DMS53 treated with DMSO at 0.1 percent for 48 hours (cell line): ENCODE measurements around the gene ATG7.
"Not testable (repeated sequence)": the region's sequence is repeated elsewhere in the genome, so short reads cannot be mapped to it uniquely, and the experiment has no call there.

ENCODE experiments used
- DNase-seq: peaks from one replicate; lab custom pipeline; 2025; ENCODE audit not compliant: unreplicated experiment; lab: John Stamatoyannopoulos, UW

ATG7 gene

DNA sequence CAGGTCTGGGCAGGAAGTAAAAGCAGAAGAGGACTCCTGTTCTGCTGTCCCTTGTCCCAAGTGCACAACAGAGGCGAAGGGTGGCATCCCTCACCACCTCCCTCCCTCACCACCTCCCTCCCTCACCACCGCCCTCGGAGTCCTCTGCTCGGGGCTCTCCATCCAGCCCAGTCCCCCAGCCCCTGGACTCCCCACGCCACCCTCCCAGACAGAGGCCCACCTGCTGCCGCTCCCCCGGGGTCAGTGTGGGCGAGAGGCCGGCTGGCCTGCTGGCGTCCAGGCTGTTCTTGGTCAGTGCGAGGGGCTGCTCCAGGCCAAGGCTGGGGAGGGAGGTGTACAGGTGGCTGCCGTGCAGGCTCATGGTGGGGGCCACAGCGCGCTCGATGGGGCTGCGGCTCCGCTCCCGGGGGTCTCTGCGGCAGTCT lies 292.4 kb downstream of the ATG7 start:
- no peak for DNase-seq

DNA sequence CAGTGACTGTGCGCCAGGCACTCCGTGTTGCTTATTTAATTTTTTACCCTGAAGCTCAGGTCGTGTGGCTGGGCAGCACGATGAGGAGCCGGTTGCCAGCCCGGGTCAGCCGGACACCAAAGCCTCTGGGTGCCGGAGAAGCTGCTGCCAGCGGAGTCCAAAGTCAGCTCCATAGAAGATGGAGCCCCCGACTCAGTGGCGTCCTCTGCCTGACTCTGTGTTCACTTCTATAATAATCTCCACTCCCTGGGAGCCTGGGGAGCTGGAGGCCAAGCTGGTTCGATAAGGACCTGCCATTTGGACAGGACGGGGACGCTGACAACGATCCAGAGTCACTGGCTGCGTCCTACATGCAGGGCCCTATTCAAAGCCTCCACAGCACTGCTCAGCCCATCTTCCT lies 292.9 kb downstream of the ATG7 start:
- DNase-seq, result no peak

- DNase-seq, result no peak
These were observed 293.3 kb downstream of the ATG7 start for GRCh38 chr3:11565492-11565891.

DNA sequence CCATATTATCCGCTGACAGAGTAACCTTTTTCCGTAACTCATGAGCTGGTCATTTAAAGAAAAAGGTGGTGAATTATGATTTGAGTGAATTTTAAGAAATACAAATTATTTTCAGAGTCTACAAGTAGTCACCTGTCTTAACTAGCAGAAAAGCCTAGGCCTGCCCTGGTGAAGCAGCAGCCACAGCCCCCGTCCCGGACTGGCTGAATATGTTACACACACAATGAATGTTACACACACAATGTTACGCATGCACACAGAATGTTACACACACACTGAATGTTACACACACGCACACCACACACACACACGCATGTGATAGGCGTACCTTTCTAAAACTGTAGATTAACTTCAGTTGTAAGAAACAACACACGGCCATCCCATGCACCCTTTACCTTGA lies 293.7 kb downstream of the ATG7 start:
- DNase-seq, result no peak

DNA sequence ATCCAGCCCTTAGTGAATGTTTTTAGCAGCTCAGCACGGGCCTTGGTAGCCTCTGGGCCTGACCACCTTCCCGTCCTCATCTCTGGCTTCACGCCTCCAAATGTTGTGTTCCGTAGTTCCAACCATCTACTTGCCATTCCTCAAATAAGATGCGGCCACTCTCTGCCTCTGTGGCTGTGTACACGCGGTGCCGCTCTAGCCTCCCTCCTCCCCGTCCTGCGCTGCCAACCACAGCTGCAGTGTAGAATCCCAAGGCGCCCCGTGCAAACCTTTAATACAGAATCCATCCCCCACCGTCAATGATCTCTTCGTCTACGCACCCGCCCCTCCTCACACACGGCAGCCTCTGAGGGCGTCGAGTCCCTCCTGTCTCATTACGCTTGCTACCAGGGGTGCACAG lies 294.3 kb downstream of the ATG7 start:
- no peak for DNase-seq

- no peak for DNase-seq
These were observed 294.7 kb downstream of the ATG7 start for GRCh38 chr3:11566916-11567315.

DNA sequence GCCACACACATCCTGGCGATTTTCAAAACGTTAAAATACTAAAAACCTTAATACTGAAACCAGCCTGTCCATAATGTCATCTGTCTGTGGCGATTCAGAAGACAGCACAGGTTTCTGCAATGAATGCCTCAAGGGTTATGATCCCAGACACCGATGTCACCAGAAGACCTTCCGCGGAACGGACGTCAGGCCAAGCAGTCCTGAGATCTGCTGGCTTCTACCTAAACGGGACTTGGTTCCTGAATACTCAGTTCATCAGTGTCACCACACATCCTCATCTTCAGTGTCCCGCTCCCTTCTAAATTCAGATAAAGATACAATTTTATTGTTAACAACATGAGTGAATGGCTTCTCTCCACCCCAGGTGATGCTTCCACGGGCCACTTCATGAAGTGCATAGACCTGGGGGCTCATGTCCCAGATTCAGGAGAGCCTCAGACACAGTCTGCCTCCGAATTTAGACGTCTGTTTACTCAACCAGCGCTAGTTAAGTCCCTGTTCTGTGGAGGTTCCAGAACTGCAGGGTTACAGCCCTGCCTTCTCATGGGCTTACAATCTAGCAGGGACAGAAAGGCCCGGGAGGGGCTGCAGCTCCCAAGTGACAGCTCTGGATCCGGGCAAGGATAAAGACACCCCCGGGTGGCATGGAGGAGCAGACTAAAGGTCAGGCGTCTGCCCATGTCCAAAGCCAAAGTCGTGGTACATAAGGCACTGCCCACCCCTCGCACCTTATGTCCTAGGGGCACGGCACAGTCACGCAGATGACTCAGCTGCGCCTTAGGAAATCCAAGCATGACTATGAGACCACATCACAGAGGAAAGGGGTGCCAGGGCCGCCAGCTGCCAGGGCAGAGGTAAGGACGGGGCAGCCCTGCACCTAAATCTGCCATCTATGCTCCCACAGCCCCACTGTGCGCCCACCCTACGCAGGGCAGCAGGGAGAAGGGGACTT lies 295.6 kb downstream of the ATG7 start:
- DNase-seq, result no peak

DNA sequence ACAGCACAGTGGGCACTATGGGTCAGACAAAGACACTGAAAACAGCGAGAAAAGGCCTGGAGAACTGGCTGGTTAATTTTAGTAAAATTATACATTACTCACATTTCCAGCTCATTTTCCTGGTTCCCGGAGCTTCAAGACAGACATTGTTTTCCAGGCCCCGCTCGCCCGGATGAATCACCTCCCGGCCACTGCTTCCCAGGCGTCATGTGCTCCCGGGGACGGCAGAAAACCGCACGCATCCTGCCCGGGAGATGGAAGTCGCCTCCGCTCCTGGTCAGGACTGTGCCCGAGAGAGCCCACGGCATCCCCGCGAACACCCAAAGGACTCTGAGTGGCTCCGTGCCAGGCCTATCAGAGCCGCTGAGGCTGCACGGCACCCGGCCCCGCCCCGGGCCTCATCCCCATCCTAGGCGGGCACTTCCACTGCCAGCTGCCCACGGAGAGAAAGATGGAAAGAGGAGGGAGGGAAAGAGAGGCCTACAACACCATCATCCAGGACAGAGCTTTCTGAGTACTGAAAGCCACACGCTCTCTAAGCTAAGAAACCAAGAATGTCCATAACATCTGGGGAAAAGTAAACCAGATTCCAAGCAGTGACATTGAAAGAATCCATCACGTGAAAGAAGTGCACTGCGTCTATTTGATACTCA lies 296.4 kb downstream of the ATG7 start:
- no peak for DNase-seq

- DNase-seq, result no peak
These were observed 297.1 kb downstream of the ATG7 start for GRCh38 chr3:11569156-11569741.

DNA sequence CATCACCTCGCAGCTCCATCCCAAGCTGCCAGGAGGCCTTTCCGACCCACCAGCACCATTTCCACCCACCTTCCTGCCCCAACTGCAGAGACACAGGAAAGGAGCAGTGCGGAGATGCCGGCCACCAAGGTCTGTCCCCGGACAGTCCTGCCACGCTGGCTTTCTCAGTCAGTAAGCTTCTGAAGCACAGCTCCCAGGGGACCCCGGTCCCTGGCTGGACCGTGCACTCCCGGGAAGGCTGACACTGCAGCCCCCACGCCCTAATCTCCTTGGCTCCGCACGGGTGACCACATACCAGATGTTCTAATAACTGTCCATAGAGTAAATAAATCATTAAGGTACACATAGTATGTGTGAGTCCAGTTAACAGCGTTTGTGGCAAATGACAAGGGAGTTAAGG lies 298.1 kb downstream of the ATG7 start:
- DNase-seq, result no peak

DNA sequence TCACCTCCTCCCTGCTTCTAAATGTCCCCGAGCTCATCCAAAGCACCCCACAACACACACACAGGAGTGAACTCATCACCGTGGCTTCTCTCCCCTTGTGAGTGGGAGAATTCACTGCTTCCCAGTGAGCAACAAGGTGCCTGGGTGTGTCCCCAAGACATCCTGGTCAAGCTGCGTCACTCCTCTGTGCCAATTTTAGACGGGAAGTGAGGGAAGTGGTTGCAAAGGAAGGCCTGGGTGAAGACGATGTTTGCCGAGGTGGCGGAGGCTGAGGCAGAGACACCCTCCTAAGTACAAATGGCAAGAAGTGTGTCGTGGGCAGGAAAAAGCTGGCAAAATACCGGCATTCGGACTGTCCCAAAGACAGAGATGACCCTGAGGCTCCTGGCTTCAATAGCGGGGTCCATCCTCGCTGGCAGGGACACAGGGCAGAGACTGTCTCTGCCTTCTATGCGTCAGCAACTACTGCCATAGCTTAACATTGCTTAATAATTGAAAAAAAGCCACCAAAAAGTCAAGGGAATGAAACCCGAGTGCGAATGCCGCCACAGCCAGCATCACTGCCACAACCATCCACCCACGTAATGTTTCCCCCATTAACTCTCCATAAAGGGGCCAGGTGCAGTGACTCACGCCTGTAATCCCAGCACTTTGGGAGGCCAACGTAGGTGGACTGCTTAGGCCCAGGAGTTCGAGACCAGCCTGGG lies 298.7 kb downstream of the ATG7 start:
- no peak for DNase-seq

GRCh38 chr3:11572660-11573059 lies 300.5 kb downstream of the ATG7 start:
- not testable (repeated sequence) for DNase-seq

- no peak for DNase-seq
These were observed 302.9 kb downstream of the ATG7 start for GRCh38 chr3:11574981-11575669.

DNA sequence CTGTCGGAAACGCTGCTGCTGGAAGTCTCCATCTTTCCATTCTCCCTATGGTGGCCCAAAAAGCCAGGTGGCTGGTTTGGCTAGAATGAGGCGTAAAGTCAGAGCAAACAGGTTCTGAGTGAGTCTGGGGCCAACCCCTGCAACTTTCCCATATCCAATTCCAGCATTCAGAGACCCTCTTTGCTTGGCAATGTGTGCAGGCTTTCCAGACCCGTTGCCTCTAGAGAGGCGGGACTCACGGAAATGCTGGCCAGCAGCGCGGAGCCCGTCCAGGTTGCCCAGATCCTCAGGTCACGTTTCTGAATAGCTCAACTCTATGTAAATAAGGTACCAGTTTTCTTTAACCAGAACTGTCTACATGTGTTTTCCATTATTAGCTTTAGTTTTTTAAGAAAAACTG lies 303.5 kb downstream of the ATG7 start:
- DNase-seq, result no peak

GRCh38 chr3:11576453-11576852 lies 304.3 kb downstream of the ATG7 start:
- no peak for DNase-seq

- no peak for DNase-seq
These were observed 306.0 kb downstream of the ATG7 start for GRCh38 chr3:11578169-11578568.

DNA sequence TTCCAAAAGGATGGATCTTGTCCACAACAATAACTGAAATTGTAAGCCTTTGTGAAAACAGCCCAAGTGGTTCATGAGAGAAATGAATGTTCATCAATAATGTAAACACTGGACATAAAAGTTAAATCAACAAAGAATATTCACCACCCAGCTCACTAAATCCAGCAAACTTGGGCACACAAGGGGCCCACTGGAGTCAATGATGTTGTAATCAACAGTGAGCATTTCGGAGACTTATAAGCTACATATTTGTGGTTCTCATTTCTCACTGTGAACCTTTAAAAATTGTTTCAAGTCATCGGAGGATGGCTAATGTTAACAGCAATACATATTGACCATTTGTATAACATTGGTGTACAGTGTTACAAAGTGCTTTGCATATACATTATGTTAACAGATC lies 308.4 kb downstream of the ATG7 start:
- DNase-seq, result no peak

DNA sequence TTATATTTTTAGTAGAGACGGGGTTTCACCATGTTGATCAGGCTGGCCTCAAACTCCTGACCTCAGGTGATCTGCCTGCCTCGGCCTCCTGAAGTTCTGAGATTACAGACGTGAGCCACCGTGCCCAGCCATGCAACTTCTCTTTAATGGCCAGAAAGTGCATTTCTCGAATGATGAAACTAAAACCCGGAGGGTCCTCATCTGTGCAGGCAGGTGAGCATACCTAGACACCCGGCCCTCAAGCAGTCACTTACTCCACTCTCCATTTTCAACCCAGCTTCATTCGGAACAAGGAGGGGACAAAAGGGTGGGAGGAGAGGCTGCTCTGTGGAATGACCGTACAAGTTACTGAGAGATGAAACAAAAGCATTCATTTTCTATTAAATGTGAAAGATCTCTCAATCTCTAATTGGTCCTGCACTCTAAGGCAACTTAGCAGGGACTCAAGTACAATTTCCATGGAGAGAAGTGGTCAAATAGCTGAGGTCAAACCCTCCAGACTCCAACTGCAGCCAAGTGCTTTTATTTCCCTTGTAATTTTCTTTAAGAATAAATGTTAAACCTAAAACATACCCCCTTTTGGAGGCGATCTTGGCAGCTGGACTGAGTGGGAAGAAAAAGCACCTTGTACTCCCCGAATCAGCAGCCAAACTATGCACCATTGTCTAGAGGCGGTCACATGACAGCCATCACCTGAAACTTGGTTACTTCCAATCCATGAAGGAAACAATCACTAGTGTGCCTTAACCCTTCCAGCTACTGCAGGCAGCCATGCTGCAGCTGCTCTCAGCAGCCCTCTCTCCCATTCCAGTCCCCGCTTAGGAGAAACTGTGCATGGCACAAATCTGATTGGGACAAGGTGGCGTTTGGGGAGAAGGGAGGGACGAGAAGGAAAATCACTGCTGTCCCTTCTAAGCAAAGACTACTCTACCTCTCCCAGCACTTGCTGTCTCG lies 309.3 kb downstream of the ATG7 start:
- DNase-seq, result no peak

DNA sequence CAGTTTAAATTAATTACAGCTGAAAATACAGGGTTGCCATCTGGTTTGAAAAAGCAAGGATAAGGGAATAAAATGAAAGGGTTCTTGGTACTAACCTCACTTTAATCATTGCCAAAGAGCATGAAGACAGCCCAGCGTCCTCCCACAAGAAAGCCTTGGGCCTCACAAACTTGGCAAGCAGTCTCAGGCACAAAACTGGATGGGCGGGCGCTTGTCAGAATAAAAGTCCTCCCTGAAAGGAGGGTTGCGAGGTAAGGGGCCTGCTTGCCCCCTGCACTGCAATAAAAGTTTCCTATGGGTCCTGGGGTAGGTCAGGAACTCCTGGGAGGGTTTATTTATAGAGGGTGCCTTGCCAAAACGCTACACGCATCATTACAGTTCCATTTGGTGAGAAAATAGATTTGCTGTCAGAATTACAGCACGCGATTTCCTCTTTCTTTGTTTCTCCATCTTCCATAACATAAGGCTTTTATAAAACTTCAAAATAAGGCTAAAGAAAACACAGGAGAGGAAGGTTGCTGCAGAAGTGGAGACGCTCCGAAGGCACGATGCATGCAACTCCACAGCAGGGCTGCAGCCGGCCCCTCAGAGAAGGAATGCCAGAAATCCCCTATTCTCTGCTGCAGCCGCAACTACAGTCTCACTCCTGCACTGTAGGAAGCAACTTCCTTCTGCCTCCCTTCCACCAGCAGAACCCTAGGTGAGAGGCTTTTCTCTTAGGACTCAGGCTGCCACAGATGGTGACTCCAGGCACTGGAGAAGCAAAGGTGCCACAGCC lies 310.2 kb downstream of the ATG7 start:
- DNase-seq, result no peak
